HepG2 (cell line): Measurements from ENCODE around the gene CENPM. TPM values are rescaled to one million over a fixed set of nuclear protein-coding genes. Genes with fewer than 3 reads are reported as not detected.

Experiments used
- ADNP ChIP-seq: sonication (generic); formaldehyde crosslinking; IDR thresholded peaks from 2 replicates; pipeline ENCODE4 v1.4.0; 2020; ENCODE audit warnings: missing genetic modification reagents
- ATF3 ChIP-seq: sonication (generic); formaldehyde crosslinking; IDR thresholded peaks from 2 replicates; pipeline ENCODE4 v1.4.0; 2020; ENCODE audit warnings: missing genetic modification reagents
- CAMTA2 ChIP-seq: sonication (generic); formaldehyde crosslinking; IDR thresholded peaks from 2 replicates; pipeline ENCODE4 v1.4.0; 2020; ENCODE audit warnings: mild to moderate bottlenecking, missing genetic modification reagents, borderline replicate concordance
- CREB1 ChIP-seq, 2 experiments: fragments of 450-650 bp in 1 of 2; IDR thresholded peaks; 2 replicates each; pipeline ENCODE4 v1.6.1; 2016 to 2017; ENCODE audit warnings: control low read depth in 1 of 2, mild to moderate bottlenecking in 1 of 2, missing compliant biosample characterization in 1 of 2, missing genetic modification characterization in 1 of 2
- EHMT2 ChIP-seq: fragments of 200-600 bp; sonication (generic); IDR thresholded peaks from 2 replicates; pipeline ENCODE4 v1.7.0; 2017; ENCODE audit warnings: antibody characterized with exemption, low read depth, low read length, borderline replicate concordance
- ETV6 ChIP-seq: sonication (generic); formaldehyde crosslinking; conservative IDR thresholded peaks from 2 replicates; pipeline ENCODE4 v1.4.0; 2020; ENCODE audit warnings: missing genetic modification reagents
- HOXD1 ChIP-seq: sonication (generic); formaldehyde crosslinking; IDR thresholded peaks from 2 replicates; pipeline ENCODE4 v1.5.0; 2020; ENCODE audit warnings: missing genetic modification reagents
- JDP2 ChIP-seq: sonication (generic); formaldehyde crosslinking; IDR thresholded peaks from 2 replicates; pipeline ENCODE4 v1.8.1; 2022; ENCODE audit warnings: missing genetic modification reagents, borderline replicate concordance
- MATR3 ChIP-seq: sonication (generic); formaldehyde crosslinking; IDR thresholded peaks from 2 replicates; pipeline ENCODE4 v1.4.0; 2020; ENCODE audit warnings: missing genetic modification reagents
- NCOA1 ChIP-seq: sonication (generic); formaldehyde crosslinking; IDR thresholded peaks from 2 replicates; pipeline ENCODE4 v1.9.0; 2021; ENCODE audit warnings: missing genetic modification reagents
- NR3C1 ChIP-seq: sonication (generic); formaldehyde crosslinking; IDR thresholded peaks from 2 replicates; pipeline ENCODE4 v1.4.0; 2020; ENCODE audit warnings: missing genetic modification reagents
- PREB ChIP-seq: sonication (generic); formaldehyde crosslinking; IDR thresholded peaks from 2 replicates; pipeline ENCODE4 v1.4.0; 2020; ENCODE audit warnings: missing genetic modification reagents
- TOPORS ChIP-seq: sonication (generic); formaldehyde crosslinking; IDR thresholded peaks from 2 replicates; pipeline ENCODE4 v1.8.0; 2023; ENCODE audit warnings: mild to moderate bottlenecking, missing genetic modification reagents
- USF2 ChIP-seq, 2 experiments: sonication (generic) in 1 of 2; formaldehyde crosslinking in 1 of 2; IDR thresholded peaks; 2 replicates each; pipeline versions ENCODE4 v1.5.1 to v1.6.1; 2011 to 2020; ENCODE audit warnings: borderline replicate concordance in 1 of 2, low read depth in 1 of 2, low read length in 1 of 2, mild to moderate bottlenecking in 1 of 2, missing genetic modification reagents in 1 of 2, moderate library complexity in 1 of 2
- ZBTB33 ChIP-seq: sonication (generic); formaldehyde crosslinking; IDR thresholded peaks from 2 replicates; pipeline ENCODE4 v1.4.0; 2020; ENCODE audit warnings: missing genetic modification reagents
- ZBTB34 ChIP-seq: sonication (generic); formaldehyde crosslinking; IDR thresholded peaks from 2 replicates; pipeline ENCODE4 v1.8.0; 2022; ENCODE audit warnings: mild to moderate bottlenecking, missing genetic modification reagents
- ZFAT ChIP-seq: sonication (generic); formaldehyde crosslinking; conservative IDR thresholded peaks from 2 replicates; pipeline ENCODE4 v1.8.1; 2023; ENCODE audit warnings: missing genetic modification reagents, inconsistent platforms
- ZFP36 ChIP-seq: fragments of 150-350 bp; IDR thresholded peaks from 2 replicates; pipeline ENCODE4 v1.6.1; 2018; ENCODE audit warnings: borderline replicate concordance, low read length, low read depth; ENCODE audit not compliant: partially characterized antibody
- ZFP36L2 ChIP-seq: sonication (generic); formaldehyde crosslinking; IDR thresholded peaks from 2 replicates; pipeline ENCODE4 v1.4.0; 2020; ENCODE audit warnings: missing genetic modification reagents
- ZNF382 ChIP-seq: sonication (generic); formaldehyde crosslinking; IDR thresholded peaks from 2 replicates; pipeline ENCODE4 v1.5.0; 2020; ENCODE audit warnings: missing genetic modification reagents, mild to moderate bottlenecking, borderline replicate concordance
- ZNF547 ChIP-seq: sonication (generic); formaldehyde crosslinking; IDR thresholded peaks from 2 replicates; pipeline ENCODE4 v1.5.1; 2020; ENCODE audit warnings: mild to moderate bottlenecking, missing genetic modification reagents
- ZNF709 ChIP-seq: sonication (generic); formaldehyde crosslinking; IDR thresholded peaks from 2 replicates; pipeline ENCODE4 v1.5.0; 2020; ENCODE audit warnings: mild to moderate bottlenecking, missing genetic modification reagents
- polyA plus RNA-seq, 8 experiments: library from polyadenylated mRNA; depleted of rRNA in 3 of 8; stranded (reverse) in 7 of 8; unstranded in 1 of 8; fragments of >200 nt; fragmentation: Illumina TruSeq in 4 of 8; extraction: Trizol in 4 of 8; gene quantifications; 2 replicates each; pipeline versions ENCODE4 v1.2.1 to v1.2.3, GENCODE V29; 2011 to 2016; ENCODE audit warnings: low read depth in 4 of 8, missing spikeins in 1 of 8, mixed read lengths in 1 of 8; ENCODE audit not compliant: insufficient read depth in 1 of 8
- total RNA-seq, 5 experiments: library from RNA; depleted of rRNA; stranded (reverse); fragments of >200 nt; fragmentation: Illumina TruSeq; extraction: Trizol; gene quantifications; 2 replicates each; pipeline ENCODE4 v1.2.3, GENCODE V29; 2016; ENCODE audit warnings: low read depth in 1 of 5

The CENPM gene
- total and polyA plus RNA-seq, 2 of the 13 experiments (the other 11 are each of a cell fraction or from before 2014, with no cell fraction given) = 11.2 to 37.3 TPM

GRCh38 chr22:41946629-41947423, at the start of gene CENPM (continued):
- TF ChIP-seq ZFP36 (no peak), EHMT2 (no peak), CAMTA2 (CRISPR knock-in tag) (peak; percentile 73; the same call in 1 of the 2 replicates), ZNF547 (peak; percentile 90), ETV6 (CRISPR knock-in tag) (no peak), JDP2 (CRISPR knock-in tag) (no peak), ZFAT (no peak), ATF3 (CRISPR knock-in tag) (no peak), CREB1 (IDR thresholded peaks at IDR 0.05) (no peak), CREB1 (CRISPR knock-in tag; IDR thresholded peaks at IDR 0.05) (peak; percentile 50; the same call in 1 of the 2 replicates), ZBTB34 (CRISPR knock-in tag) (peak; percentile 72; the same call in 1 of the 2 replicates), ZFP36L2 (CRISPR knock-in tag) (no peak), HOXD1 (peak; percentile 59; the same call in 1 of the 2 replicates), ZNF709 (CRISPR knock-in tag) (peak; percentile 89; the same call in 1 of the 2 replicates), ZBTB33 (CRISPR knock-in tag) (no peak), ADNP (CRISPR knock-in tag) (no peak), NCOA1 (CRISPR knock-in tag) (peak; percentile 91), NR3C1 (CRISPR knock-in tag) (no peak), USF2 (IDR thresholded peaks at IDR 0.05; ENCODE audit: low read depth, low read length) (peak; percentile 84), USF2 (CRISPR knock-in tag; IDR thresholded peaks at IDR 0.05; ENCODE audit: borderline replicate concordance) (peak; percentile 96; the same call in 1 of the 2 replicates), PREB (CRISPR knock-in tag) (no peak), TOPORS (CRISPR knock-in tag) (peak; percentile 52; the same call in 1 of the 2 replicates), ZNF382 (CRISPR knock-in tag) (no peak), MATR3 (CRISPR knock-in tag) (no peak)
